Vagina (tissue), 2 donors: ENCODE data around the gene RBM15B.

Experiments used
- POLR2A ChIP-seq, 2 donors: fragments of 450-650 bp; IDR thresholded peaks; one replicate each; pipeline ENCODE4 v1.6.1; 2017; ENCODE audit warnings: antibody characterized with exemption in 2 of 2, mild to moderate bottlenecking in 2 of 2, moderate library complexity in 2 of 2
- POLR2AphosphoS5 ChIP-seq, 2 donors: sonication (generic); formaldehyde crosslinking; IDR thresholded peaks; one replicate each; pipeline ENCODE4 v1.9.0; 2017; ENCODE audit warnings: antibody characterized with exemption in 2 of 2, mild to moderate bottlenecking in 2 of 2, low read depth in 1 of 2; ENCODE audit not compliant: insufficient read depth in 1 of 2
- TF ChIP-seq, protein P1 (sequence below), 3 experiments: fragments of 450-650 bp in 2 of 3; fragments of 200-600 bp in 1 of 3; sonication (generic) in 1 of 3; IDR thresholded peaks; one replicate each; pipeline ENCODE4 v1.5.1; 2017 to 2019; ENCODE audit warnings: antibody characterized with exemption in 3 of 3, mild to moderate bottlenecking in 2 of 3, moderate library complexity in 2 of 3

- TF ChIP-seq, protein P1, sequence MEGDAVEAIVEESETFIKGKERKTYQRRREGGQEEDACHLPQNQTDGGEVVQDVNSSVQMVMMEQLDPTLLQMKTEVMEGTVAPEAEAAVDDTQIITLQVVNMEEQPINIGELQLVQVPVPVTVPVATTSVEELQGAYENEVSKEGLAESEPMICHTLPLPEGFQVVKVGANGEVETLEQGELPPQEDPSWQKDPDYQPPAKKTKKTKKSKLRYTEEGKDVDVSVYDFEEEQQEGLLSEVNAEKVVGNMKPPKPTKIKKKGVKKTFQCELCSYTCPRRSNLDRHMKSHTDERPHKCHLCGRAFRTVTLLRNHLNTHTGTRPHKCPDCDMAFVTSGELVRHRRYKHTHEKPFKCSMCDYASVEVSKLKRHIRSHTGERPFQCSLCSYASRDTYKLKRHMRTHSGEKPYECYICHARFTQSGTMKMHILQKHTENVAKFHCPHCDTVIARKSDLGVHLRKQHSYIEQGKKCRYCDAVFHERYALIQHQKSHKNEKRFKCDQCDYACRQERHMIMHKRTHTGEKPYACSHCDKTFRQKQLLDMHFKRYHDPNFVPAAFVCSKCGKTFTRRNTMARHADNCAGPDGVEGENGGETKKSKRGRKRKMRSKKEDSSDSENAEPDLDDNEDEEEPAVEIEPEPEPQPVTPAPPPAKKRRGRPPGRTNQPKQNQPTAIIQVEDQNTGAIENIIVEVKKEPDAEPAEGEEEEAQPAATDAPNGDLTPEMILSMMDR (IDR thresholded peaks at IDR 0.05) = no peak
- no peak for TF ChIP-seq POLR2A (IDR thresholded peaks at IDR 0.05)
- TF ChIP-seq POLR2AphosphoS5 (IDR thresholded peaks at IDR 0.05; ENCODE audit: insufficient read depth in 1 of 2, low read depth in 1 of 2) = no peak
Observed at GRCh38 chr3:51426921-51427320, 35.8 kb downstream of the RBM15B start.
